ENCODE data around the gene GAGE12G. TPM values are rescaled to one million over a fixed set of nuclear protein-coding genes. Genes with fewer than 3 reads are reported as not detected.

The GAGE12G gene
- total RNA-seq, result not detected in 2 replicates

GRCh38 chrX:49570100-49570499 is at the start of gene GAGE12G:
GAGE12G (plus strand) TSS chrX:49570400; CDS start chrX:49571555, 1,155 bp downstream.

DNA sequence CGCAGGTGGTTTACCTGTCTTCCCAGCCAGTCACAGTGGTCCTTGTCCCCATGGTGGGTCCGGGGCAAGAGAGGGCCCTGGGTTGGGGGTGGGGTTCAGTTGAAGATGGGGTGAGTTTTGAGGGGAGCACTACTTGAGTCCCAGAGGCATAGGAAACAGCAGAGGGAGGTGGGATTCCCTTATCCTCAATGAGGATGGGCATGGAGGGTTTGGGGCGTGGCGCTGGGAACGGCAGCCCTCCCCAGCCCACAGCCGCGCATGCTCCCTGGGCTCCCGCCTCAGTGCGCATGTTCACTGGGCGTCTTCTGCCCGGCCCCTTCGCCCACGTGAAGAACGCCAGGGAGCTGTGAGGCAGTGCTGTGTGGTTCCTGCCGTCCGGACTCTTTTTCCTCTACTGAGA is 38.3 kb upstream of the GAGE12G start, which contains the start of gene GAGE12C:
TSS of gene GAGE12C (plus strand) at position 301 of the 400 bp plus-strand sequence. CDS start 1,155 bp downstream, outside the sequence.

GRCh38 chrX:49541433-49541832 is 28.8 kb upstream of the GAGE12G start, which contains the start of gene GAGE12D:
GAGE12D (plus strand) TSS chrX:49541733; CDS start chrX:49542888, 1,155 bp downstream.

GRCh38 chrX:49550989-49551388 is 19.2 kb upstream of the GAGE12G start, which contains the start of gene GAGE12E:
GAGE12E (plus strand) TSS chrX:49551289; CDS start chrX:49552444, 1,155 bp downstream.

GRCh38 chrX:49560542-49560941 is 9.7 kb upstream of the GAGE12G start, which contains the start of gene GAGE12F:
GAGE12F (plus strand) TSS chrX:49560842; CDS start chrX:49561997, 1,155 bp downstream.

DNA sequence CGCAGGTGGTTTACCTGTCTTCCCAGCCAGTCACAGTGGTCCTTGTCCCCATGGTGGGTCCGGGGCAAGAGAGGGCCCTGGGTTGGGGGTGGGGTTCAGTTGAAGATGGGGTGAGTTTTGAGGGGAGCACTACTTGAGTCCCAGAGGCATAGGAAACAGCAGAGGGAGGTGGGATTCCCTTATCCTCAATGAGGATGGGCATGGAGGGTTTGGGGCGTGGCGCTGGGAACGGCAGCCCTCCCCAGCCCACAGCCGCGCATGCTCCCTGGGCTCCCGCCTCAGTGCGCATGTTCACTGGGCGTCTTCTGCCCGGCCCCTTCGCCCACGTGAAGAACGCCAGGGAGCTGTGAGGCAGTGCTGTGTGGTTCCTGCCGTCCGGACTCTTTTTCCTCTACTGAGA is 9.4 kb downstream of the GAGE12G start, which contains the start of gene GAGE12H:
TSS of gene GAGE12H (plus strand) at position 301 of the 400 bp plus-strand sequence. CDS start 1,155 bp downstream, outside the sequence.

DNA sequence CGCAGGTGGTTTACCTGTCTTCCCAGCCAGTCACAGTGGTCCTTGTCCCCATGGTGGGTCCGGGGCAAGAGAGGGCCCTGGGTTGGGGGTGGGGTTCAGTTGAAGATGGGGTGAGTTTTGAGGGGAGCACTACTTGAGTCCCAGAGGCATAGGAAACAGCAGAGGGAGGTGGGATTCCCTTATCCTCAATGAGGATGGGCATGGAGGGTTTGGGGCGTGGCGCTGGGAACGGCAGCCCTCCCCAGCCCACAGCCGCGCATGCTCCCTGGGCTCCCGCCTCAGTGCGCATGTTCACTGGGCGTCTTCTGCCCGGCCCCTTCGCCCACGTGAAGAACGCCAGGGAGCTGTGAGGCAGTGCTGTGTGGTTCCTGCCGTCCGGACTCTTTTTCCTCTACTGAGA is 19.0 kb downstream of the GAGE12G start, which contains the start of gene GAGE2A:
TSS of gene GAGE2A (plus strand) at position 301 of the 400 bp plus-strand sequence. CDS start 1,155 bp downstream, outside the sequence.

DNA sequence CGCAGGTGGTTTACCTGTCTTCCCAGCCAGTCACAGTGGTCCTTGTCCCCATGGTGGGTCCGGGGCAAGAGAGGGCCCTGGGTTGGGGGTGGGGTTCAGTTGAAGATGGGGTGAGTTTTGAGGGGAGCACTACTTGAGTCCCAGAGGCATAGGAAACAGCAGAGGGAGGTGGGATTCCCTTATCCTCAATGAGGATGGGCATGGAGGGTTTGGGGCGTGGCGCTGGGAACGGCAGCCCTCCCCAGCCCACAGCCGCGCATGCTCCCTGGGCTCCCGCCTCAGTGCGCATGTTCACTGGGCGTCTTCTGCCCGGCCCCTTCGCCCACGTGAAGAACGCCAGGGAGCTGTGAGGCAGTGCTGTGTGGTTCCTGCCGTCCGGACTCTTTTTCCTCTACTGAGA is 28.5 kb downstream of the GAGE12G start, which contains the start of gene GAGE1:
TSS of gene GAGE1 (plus strand) at position 301 of the 400 bp plus-strand sequence. CDS start 1,155 bp downstream, outside the sequence.

Small RNA genes within 50 kb of the gene (small RNA-seq; reads per million reads assigned to genes)
- gene GAGE12B (ENCODE audit: low replicate concordance), result not detected

Other genes starting within 250 kb of the GAGE12G start
- not detected in 2 replicates for gene GAGE12J, start 248.4 kb upstream of the GAGE12G start, total RNA-seq
- gene GAGE13, start 238.8 kb upstream of the GAGE12G start, total RNA-seq, result not detected in 2 replicates
- not detected in 2 replicates for gene GAGE12C, start 38.2 kb upstream of the GAGE12G start, total RNA-seq
- not detected in 2 replicates for gene GAGE12D, start 28.7 kb upstream of the GAGE12G start, total RNA-seq
- gene GAGE12E, start 19.1 kb upstream of the GAGE12G start, total RNA-seq, result not detected in 2 replicates
- gene GAGE12F, start 9.6 kb upstream of the GAGE12G start, total RNA-seq, result not detected in 2 replicates
- not detected in 2 replicates for gene GAGE12H, start 9.5 kb downstream of the GAGE12G start, total RNA-seq
- gene GAGE2A, start 19.1 kb downstream of the GAGE12G start, total RNA-seq, result not detected in 2 replicates
- not detected in 2 replicates for gene GAGE1, start 28.6 kb downstream of the GAGE12G start, total RNA-seq
- gene PAGE1, start 125.6 kb downstream of the GAGE12G start, total RNA-seq, result not detected in 2 replicates

Data from placental pericyte (primary cell).